Vagina (tissue), 2 donors: ENCODE measurements around the gene NUP88.

ENCODE experiments used
- CTCF ChIP-seq, 3 experiments: fragments of 450-650 bp in 2 of 3; fragments of 200-600 bp in 1 of 3; sonication (generic) in 1 of 3; IDR thresholded peaks; one replicate each; pipeline ENCODE4 v1.5.1; 2017 to 2019; ENCODE audit warnings: antibody characterized with exemption in 3 of 3, mild to moderate bottlenecking in 2 of 3, moderate library complexity in 2 of 3
- POLR2A ChIP-seq, 2 donors: fragments of 450-650 bp; IDR thresholded peaks; one replicate each; pipeline ENCODE4 v1.6.1; 2017; ENCODE audit warnings: antibody characterized with exemption in 2 of 2, mild to moderate bottlenecking in 2 of 2, moderate library complexity in 2 of 2
- POLR2AphosphoS5 ChIP-seq, 2 donors: sonication (generic); formaldehyde crosslinking; IDR thresholded peaks; one replicate each; pipeline ENCODE4 v1.9.0; 2017; ENCODE audit warnings: antibody characterized with exemption in 2 of 2, mild to moderate bottlenecking in 2 of 2, low read depth in 1 of 2; ENCODE audit not compliant: insufficient read depth in 1 of 2

DNA sequence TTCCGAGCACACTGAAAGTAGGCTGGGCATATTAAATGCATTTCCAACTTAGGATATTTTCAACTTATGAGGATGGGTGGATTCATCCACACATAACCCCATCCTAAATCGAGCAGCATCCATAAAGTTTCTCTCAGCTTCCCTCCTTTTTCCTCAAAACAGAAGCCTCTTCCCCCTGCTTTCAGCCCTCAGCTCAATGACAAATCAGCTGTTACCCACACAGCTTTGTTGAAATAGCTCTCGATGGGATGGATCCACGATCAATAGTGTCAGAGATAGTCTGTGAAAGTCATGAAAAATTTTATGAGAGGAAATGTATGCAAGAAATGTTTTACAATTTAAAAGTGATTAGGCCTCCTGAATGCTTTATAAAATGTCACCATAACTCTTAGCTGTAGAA lies 46.8 kb upstream of the NUP88 start:
- TF ChIP-seq CTCF (IDR thresholded peaks at IDR 0.05) (no peak), POLR2A (IDR thresholded peaks at IDR 0.05) (no peak), POLR2AphosphoS5 (IDR thresholded peaks at IDR 0.05; ENCODE audit: insufficient read depth in 1 of 2, low read depth in 1 of 2) (no peak)
